CD4-positive, alpha-beta T cell treated with Interleukin-12 subunit alpha and Interleukin-12 subunit beta, for 1 hour (primary cell): Measurements from ENCODE around the gene YAF2.
"Not testable (repeated sequence)": the region's sequence is repeated elsewhere in the genome, so short reads cannot be mapped to it uniquely, and the experiment has no call there.

Experiments
- DNase-seq: peaks from one replicate; pipeline ENCODE4 v3.0.0-alpha.2; 2020

The YAF2 gene

DNA sequence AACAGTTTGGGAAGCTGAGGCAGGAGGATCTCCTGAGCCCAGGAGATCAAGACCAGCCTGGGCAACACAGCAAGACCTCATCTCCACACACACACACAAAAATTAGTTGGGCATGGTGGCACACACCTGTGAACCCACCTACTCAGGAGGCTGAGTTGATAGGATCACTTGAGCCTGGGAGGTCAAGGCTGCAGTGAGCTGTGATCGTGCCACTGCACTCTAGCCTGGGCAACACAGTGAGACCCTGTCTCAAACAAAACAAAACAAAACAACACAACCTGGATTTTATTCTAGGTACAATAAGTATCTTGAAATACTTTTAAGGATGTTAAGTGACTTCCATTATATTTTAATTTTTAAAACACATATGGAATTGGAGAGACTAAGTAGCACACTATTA is 45.8 kb downstream of the YAF2 start:
- no peak for DNase-seq

DNA sequence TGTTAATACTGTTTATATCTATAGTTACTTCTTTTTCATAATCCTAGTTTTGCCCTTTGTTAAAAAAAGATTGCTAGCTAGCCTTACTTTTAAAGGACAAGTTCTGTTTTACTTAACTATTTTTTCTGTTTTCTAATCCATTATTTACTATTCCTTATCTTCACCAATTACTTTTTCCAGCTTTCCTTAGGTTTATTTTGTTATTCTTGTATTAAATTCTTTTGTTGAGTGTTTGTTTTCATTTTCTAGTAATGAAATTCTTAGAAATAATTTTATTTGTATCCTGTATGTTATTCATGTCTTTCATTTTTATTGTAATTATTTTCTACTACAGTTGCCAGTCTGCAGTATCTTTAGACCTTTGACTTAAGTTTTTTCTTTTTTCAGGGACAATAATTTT is 47.7 kb downstream of the YAF2 start:
- DNase-seq = no peak

DNA sequence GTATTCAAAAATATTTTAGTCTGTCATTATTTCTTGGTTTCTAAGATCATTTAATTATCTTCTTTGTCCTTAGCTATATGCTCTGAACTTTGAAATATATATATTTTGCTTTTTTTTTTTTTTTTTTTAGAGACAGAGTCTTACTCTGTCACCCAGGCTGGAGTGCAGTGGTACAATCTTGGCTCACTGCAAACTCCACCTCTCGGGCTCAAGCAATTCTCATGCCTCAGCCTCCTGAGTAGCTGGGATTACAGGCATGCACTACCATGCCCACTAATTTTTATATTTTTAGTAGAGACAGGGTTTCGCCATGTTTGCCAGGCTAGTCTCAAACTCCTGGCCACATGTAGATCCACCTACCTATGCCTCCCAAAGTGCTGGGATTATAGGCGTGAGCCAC is 49.8 kb downstream of the YAF2 start:
- not testable (repeated sequence) for DNase-seq

DNA sequence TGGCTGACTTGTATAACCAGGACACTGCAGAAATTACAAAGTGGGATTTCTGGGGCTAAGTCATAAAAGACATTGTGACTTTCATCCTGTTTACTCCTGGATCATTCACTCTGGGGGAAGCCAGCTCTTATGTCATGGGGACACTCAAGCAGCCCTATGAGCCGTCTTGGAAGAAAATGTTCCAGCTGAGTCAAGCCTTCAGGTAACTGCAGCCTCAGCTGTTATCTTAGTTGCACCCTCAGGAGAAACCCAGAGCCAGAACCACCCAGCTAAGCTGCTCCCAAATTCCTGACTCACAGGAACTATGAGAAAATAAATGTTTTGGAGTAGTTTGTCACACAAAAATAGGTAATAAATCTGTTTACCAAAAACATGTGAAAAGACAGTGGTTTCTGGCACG is 50.2 kb downstream of the YAF2 start:
- no peak for DNase-seq

DNA sequence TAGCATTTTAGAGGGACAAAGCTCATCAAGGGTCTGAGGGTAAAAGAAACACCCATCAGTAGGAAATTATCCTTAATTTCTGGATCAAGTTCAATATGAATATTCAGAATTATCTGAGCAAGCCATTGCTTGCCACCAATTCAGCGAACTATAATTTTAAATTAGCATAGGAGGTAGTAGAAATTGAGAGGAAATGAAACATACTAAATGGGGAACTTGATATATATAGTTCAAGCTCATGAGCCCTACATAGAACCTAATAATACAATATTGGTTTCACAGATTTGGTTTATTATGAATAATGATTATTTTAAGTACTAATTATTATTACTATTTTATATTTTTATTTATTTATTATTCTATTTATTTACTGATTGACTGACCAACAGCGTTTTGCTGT is 51.3 kb downstream of the YAF2 start:
- DNase-seq = no peak

DNA sequence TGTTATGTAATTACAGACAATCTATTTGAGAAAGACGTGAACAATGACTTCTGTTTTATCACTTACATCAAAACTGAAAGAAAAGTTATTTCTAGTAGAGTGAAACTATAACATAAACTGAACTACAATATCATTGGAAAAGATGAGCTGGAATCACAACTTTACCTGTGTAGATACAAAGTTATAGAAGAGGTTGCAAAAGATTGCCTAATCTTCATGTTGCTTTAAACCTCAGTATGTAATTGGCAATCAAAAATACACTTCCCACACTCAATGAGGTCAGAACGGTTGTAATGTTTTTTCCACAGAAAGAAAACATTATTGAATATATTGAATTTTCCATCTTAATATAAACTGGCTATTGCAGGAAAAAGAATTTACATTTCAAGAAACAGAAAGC is 55.7 kb downstream of the YAF2 start:
- no peak for DNase-seq

DNA sequence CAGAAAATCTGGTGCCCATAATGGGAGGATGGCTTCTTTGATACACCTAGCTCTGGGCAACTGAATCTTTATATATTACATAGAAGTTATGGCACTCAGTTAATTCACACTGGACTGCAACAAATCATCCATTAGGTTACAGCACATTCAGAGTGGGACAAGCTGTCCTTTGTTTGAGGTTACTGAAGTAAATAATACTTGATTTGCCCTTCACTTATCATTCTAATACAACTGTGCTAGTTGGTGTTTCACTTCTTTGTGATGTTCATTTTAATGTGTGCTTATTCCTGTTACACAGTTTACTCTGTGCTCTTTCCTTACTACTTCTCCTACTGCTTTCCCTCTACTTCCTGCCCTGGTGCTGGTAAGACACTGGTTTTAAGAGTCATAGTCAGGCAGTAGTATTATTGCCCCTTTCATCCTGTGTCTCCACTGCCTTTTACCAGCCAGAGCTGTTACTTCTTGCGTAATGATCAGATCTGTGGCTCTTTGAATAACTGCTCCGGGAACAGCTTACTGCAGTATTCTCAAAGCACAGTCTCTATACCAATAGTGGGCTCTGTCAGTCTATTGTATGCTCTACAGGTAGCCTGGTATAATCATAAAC is 57.0 kb downstream of the YAF2 start:
- no peak for DNase-seq

DNA sequence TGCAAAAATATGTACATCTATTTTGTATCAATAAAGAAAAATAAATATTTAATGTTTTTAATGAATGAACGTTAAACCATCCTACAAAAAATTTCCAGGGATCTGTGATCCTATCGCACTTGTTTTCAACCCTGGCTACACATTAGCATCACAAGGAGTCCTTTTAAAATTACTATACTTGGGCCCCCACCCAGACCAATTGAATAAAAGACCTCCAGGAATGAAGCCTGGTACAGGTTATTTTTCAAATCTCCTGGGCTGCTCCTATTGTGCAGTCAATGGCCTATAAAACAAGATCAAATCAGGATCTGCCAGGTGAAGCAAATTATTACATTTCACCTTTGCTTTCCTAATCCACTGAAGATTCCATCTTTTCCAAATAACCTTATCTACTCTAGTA is 59.9 kb downstream of the YAF2 start:
- DNase-seq = no peak

DNA sequence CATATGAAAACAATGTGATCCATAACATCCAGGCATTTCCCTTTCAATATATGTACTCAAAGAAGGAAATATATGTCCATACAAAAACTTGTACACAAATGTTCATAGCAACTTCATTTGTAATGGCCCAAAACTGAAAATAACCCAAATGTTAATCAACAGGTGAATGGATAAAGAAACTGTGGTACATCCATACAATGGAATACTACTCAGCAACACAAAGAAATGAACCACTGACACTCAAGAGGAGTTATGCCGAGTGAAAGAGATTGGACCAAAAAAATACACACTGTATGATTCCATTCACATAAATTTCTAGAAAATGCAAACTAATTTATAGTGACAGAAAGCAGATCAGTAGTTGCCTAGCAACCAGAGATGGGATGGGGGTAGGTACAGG is 63.1 kb downstream of the YAF2 start:
- no peak for DNase-seq

DNA sequence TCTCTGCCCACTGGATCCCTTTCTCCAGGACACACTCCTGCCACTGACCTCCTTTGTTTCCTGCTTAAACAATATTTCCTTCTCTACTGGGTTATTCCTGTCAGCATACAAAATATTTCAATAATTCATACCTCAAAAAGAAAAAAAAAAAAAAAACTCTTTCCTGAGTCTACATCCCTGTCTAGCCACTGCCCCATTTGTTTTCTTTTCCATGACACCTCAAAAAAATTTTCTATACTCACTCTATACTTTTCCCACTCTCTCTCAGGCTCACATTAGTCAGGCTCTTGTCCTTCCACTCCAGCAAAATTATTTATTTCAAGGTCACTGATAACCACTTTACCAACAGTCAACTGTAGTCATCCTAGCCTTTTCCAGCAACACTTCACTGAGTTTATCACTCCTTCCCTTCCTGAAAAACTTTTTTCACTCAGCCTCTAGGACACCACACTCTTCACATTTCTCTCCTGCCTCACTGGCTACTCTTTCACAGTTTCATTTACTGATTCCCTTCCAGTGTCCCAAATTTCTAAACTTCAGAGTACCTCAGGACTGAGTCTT is 64.0 kb downstream of the YAF2 start:
- no peak for DNase-seq

DNA sequence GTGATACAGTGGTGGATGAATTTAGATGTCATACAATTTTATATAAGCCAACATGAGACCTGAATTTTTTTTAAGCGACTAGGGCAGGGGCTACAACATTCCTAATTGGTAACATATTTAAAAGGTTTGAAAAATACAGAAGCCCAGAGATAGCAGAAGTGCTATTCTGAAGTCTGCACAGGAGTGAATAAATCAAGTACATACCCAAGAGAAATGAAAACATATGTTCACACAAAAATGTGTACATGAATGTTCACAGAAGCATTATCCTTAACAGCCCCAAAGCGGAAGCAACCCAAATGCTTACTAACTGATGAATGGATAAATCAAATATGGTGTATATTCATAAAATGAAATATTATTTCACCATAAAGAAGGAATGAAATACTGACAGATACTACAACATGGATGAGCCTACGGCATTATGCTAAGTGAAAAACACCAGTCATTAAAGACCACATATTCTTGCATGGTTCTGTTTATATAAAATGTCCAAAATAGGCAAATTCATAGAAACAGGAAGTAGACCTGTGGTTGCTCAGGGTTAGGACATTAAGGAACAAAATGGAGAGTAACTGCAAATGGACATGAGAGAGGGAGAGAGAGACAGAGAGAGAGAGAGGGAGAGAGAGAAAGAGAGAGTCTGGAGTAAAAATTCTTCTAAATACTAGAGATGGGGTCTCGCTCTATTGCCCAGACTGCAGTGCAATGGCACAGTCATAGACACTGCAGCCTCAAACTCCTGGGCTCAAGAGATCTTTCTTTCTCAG is 65.4 kb downstream of the YAF2 start:
- DNase-seq = no peak

DNA sequence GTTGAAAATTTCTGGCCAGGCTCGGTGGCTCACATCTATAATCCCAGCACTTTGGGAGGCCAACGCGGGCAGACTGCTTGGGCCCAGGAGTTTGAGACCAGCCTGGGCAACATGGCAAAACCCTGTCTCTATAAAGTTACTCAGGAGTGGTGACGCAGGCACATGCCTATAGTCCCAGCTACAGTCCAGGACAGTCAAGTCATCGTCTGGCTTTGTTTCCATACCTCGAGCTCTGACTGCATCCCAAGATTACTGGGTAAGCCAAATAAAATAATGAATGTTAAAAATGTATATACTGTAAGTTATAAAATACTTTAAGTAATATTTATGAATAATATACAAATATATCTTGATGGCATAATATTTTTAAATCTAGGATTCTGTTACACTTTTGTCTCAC is 70.3 kb downstream of the YAF2 start:
- DNase-seq = no peak

DNA sequence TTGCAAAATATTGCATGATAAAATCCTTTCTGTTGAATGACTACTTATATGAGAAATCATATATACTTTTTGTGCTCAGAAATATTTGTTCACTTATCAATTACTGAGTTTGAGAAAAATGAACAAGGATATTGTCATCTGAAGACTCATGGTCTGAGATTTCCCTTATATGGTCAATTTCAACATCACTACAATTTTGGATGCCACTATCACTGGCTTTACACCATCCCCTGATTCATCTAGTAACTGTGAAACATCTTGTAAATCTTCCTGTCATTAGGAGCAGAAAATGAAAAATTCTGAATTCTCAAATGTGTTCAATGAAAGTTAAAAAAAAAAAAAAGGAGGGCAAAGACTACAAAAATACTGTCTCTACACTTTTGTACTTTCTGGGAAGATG is 71.5 kb downstream of the YAF2 start:
- no peak for DNase-seq

DNA sequence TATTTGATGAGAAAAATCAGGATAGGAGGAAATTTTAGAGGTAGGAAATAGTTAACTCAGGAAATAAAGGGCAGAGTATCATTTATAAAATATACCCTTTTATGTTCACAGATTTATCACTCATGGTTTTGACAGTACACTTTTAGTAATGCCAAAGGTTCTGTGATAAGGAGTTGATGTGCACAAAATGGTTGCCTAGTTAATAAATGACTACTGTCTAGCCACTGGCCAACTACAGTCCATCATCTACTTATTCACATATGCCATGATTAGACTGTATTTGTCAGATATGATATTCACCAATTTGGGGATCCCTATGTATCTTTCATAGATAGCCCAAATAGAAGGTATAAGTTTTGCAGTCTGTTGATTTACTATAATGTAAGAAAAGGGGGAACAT is 74.1 kb downstream of the YAF2 start:
- DNase-seq = no peak

DNA sequence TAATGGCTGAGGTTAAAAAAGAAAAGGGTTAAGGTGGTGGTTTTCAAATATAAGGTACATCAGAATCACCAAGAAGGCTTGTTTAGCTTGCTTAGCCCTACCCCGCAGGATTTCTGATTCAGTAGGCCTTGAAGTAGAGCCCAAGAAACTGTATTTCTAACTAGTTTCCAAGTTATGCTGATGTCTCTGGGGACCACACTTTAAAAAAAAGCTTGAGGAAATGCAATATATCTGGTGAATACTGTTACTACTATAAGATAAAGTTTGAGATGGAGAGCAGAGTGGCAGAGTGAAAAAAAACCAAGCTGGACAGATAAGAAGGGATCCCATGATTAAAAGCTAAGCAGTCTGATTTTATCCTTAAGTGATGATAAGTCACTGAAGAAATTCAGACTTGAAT is 75.1 kb downstream of the YAF2 start:
- DNase-seq = no peak

DNA sequence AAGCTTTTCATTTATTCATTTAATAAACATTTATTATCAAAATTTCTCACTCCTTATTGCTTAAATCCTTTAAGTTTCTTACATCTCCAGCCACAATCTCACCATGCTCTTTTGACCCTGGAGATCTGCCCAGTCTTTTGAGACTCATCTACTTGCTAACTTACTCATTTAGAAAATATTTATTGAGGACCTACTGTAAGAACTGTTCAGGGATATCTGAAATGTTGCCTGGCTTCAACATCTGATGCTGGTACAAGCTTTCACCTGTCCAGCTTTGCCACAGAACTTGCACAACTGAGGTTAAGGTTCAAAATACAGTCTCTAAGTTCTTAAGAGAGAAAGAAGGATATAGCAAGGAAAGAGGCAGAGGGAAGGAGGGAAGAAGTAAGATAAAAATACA is 75.9 kb downstream of the YAF2 start:
- no peak for DNase-seq

DNA sequence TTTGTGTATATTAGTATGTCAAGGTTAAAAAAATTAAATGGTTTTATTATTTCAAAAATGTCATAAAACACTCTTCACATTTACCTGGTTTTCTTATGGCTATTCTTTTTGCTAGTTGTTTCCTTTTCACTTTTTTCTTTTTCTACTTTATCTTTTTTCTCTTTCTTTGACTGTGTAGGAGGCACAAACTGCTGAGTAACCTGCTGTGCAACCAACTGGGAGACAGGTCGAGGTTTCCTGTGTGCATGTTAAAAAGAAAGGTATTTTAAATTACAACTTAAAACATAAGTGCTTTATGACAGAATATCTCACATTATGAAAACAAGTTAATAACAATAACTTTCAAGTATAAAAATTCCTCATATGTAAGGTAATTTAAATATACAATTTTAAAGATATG is 76.5 kb downstream of the YAF2 start:
- DNase-seq = no peak

DNA sequence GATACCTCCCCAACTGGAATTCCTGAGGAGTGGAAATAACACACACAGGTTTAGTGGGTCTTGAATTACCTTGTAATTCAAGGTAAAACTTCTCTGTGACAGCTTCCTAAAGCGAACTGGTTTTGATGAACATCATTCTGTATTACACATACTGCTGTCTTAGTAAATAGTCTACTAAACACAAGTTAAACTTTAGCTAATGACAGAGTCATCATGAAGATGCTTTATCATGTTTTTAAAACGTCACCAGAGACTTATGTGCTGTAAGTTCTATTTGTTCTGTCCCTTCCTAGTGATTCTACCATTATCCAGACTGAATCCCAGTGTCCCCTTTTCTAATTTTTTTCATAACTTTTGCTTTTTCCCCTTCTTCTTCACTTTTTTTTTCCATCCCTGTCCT is 81.8 kb downstream of the YAF2 start:
- no peak for DNase-seq

DNA sequence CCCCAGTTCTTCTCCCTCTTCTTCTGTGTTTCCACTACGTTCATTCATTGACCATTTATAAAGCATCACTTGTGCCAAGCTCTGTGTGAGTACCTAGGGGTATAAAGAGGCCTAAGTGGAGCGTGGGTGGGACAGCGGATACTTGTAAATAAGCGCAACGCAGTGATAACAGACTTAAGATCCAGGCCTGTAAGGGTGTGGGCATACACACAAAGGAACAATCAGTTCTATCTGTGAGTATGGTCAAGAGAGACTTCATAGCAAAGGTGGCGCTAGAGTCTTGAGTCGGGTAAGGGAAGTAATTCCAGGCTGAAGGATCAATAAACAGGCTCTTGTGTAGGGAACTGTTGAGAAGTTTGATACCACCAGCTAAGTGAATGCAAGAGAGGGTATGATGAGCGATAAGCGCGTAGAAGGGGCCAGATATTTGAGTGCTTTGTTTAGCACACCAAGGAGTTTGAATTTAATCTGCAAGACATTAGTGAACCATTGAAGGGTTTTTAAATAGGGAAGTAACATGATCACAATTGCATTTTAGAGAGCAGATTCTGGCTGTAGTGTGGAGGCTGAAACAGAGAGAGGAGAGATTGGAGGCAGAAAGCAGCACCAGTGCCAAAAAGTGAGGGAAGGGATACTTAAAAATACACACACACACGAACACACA is 92.4 kb downstream of the YAF2 start:
- no peak for DNase-seq

DNA sequence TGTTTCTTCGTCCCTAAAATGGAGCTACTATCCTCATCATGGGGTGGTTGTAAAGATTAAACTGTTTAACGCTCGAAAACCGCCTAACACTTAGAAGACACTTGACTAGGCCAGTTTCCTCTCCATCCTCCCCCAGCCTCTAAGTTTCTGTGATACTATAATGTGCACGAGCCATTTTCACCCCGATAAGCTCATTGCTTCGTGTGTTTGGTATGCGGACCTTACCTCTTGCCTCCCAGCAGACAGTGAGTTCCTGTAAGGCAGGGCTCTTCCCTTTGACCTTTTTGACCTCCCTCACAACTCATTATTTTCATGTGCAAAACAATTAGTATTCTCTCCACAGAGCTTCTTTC is 92.9 kb downstream of the YAF2 start:
- no peak for DNase-seq

DNA sequence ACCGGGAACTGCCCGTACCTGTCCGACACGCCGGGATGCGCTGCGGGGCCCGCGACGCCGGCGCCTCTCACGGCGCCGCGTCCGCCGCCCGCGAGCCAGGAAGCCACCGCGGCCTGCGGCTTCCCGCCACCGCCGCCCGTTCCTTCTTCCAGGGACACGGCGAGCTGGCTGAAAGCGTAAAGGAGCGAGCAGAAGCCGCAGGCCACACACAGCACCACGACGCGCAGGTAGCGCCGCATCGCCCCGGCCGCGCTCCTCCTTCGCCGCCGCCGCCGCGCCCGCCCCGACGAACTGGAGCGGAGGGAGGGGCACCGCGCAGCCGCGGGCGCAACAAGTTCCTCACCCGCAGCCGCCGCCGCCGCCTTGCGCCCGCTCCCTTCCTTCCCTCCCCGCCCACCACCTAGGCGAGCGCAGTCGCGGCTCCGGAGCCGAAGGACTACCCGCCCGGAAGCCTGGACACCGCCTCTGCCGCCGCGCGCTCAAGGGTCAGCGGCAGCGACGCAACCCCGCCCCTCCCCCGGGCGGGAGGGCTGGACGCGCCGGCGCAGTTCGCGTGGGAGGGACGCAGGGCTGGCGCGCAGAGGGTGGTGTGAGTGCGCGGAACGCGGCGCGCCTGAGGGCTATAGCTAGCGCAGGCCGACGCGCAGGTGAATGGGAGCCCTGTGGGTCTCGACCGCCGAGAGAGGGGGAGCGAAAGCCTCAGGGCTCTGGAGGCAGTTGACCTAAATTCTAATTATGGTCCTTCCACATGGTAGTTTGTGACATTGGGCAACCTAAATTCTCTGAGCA is 93.4 kb downstream of the YAF2 start, which contains the start of gene GXYLT1:
Gene GXYLT1, minus strand, starts transcription at position 467 of the 789 bp plus-strand sequence. Its CDS starts 228 bp downstream, at position 239.
- DNase-seq = peak; percentile 83

DNA sequence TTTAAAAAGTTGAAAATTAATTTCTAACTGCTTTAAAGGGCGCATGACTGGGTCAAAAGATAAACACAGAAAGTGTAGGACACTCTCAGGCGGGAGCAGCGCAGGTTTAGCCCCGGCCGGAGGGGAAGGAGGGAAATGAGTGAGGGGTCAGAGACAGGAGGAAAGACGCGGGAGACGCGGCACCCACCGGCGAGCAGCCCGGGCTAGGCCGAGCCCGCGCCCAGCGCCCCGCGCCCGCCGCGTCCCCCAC is 94.0 kb downstream of the YAF2 start:
- DNase-seq = no peak

DNA sequence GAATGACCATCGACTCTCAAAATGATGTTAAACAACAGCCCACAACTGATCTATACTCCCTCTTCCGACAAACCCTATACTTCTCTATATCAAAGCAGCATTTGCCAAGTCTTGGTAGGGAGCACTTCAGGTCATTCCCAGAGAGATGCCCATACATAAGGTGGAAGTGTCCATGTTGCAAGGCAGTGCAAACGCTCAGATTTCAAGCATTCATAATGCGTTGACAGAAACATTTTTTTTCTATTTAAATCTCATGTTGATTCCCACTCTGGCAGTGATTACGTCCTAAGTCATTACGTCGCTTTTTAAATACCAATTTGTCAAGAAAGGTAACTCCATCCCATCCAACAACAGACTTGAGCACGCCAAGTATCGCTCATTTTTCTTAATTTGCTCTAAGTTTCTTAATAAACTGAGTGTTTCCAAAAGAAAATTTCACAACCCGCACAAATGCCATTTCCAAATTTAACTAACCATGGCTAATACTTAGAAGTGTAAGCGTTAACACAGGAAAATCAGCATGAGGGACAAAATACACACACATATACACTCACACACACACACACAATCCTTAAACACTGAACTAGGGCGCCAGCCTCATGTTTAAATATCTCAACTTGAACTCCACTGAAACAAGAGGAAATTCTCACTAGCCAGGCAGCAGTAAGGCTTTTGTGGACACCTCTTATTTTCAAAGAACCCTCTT is 94.4 kb downstream of the YAF2 start:
- DNase-seq = peak; percentile 19
